Measurements from ENCODE around the gene TAMALIN.
A peak's percentile ranks its signal among the peaks of the same experiment; 100 is the strongest.

The TAMALIN gene

GRCh38 chr12:52014567-52015530 lies 8.1 kb downstream of the TAMALIN start:
- no peak for DNase-seq

GRCh38 chr12:52015532-52016041 lies 8.8 kb downstream of the TAMALIN start:
- no peak for DNase-seq

GRCh38 chr12:52018433-52019112 lies 11.8 kb downstream of the TAMALIN start:
- DNase-seq, result no peak

DNA sequence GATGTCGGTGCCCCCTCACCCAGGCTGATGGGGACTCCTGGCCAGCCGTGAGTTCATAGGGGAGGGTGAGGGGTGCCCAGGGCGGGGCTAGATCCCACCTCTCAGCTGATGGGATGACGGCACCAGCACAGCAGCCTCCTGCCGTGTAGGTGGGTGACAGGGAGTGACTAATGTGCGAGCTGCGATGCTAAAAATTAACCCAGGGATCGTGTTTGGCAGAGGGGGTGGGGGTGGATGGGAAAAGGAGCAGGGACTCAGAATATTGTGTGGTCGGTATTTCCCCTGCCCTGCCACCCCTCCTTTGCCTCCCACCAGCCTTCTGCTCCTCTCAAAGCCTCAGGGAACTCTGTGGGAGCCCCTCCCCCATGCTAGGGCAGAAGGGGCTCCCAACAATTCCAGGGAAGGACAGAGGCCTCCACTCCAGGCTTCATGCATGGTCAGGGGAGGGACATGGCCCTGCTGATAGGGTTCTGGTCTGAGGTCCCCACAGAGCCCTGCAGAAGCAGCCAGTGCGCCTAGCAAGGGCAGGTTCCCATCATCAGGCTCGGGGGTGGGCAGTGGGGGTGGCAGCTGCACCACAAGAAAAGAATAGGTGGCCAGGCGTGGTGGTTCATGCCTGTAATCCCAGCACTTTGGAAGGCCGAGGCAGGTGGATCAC lies 12.5 kb downstream of the TAMALIN start:
- no peak for DNase-seq

GRCh38 chr12:52020539-52021336 lies 14.0 kb downstream of the TAMALIN start:
- DNase-seq, result peak; percentile 91

DNA sequence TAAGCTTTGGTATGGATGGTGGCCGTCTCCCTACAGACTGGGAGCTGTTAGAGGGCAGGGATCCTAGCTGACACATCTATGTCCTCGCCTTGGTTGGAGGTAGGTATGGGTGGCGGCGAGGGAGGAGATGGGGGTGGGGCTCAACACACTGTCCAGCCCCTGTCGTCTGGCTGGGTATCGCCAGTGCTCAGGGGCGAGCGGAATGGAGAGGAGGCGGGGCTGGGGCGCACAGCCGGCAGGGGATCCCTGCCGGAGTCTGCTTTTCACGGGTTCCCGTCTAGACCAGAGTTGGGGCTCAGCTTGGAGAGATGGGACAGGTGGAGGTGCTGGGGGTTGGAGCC lies 16.1 kb downstream of the TAMALIN start:
- peak; percentile 85 for DNase-seq

DNA sequence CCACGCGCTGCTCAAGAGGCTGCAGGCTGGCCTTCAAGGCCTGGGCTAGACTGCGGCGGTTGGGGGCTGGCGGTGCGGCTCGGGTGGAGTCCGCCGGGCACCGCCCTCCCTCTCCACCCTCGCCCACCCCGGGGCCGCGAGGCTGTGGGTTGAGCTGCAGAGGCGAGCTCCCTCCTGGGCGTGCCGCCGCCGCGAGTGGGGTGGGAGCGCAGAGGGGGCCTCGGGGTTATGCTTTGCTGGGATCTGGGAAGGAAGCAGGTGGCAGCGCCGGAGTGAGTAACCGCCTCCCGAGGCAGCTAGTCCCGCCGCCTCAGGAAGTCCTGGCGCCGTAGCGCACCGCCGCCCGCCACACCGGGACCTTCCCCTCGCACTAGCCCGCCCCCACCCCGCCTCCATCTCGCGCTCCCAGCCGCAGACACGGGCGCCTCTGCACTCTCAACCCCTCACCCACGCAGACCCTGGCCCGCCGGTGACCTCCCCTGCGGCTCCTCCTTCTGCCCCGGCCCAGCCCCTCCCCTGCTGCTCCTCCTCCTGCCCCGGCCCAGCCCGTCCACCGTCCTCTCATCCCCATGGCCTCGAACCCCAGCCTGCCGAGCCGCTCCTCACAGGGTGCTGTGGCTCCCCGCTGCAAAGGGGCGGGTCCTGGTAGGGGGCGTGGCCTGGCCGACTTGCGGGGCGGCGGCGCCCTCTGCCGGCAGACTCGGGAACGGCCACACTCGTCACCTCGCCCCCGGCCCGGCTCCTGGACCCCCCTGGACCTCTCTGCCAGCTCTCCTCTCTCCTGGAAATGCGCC lies 16.6 kb downstream of the TAMALIN start:
- peak; percentile 93 for DNase-seq

- DNase-seq, result no peak
Observed at GRCh38 chr12:52023976-52024688, 17.4 kb downstream of the TAMALIN start.

DNA sequence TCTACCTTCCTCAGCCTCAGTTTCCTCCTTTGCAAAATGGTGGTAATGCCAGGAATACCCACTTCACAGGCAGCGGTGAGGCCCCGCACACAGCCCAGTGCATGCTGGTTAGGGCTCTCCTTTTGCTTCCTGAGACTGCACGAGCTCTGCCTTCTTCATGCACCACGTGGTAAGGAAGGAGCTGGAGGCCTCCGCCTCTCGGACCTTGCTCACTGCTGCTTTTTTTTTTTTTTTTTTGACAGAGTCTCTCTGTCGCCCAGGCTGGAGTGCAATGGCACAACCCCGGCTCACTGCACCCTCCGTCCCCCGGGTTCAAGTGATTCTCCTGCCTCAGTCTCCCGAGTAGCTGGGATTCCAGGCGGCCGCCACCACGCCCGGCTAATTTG lies 18.1 kb downstream of the TAMALIN start:
- no peak for DNase-seq

GRCh38 chr12:52026263-52026662 lies 19.5 kb downstream of the TAMALIN start:
- DNase-seq, result no peak

DNA sequence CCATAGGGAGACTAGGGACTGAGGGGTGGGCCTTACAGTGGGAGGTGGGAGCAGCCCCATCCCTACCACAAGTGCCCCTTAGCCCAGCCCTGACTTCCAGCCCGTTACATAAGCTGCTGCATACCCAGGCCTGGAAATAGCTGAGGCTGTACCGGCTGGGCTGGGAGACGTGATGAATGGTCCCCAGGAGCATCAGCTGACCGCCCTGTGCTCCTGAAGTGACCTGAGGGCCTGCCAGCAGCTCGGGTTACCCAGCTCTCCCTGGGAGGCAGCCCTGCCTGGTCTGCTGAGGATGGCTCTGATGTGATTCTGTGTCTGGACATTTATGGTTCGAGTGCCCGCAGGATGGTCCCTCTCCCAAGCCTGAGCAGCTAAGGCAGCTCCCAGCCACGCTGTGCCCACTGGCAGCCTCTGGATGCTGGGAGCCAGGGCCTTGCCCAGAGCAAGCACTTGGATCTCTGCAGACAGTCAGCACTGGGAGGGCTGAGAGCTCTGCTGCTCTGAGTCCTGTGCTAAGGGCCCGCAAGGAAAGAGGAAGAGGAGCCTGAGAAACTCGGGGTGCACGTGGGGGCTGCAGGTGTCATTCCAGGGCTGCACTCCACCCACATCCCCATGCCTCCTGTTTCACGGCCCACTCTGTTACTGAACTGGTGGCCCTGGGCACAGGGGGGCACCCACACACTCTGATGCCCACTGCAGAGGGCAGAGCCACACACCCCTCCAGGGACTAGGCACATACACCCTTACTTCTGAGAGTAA lies 20.5 kb downstream of the TAMALIN start:
- DNase-seq, result no peak

GRCh38 chr12:52029685-52030084 lies 22.9 kb downstream of the TAMALIN start:
- DNase-seq, result no peak

DNA sequence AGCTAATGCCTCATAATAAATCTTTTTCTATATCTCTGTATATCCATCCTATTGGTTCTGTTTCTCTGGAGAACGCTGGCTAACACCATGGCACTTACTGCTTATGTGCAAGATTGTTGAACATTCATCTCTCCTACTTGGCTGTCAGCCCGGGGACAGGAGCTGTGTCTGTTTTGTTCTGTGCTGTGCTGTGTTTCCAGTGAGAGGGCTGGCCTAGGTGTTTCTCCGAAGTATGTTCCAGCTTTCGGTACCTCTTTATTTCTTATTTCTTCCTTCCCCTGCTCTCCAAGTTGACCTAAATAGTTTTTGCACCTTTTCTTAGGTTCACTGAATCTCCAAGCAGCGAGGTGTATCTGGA lies 25.7 kb downstream of the TAMALIN start:
- no peak for DNase-seq

DNA sequence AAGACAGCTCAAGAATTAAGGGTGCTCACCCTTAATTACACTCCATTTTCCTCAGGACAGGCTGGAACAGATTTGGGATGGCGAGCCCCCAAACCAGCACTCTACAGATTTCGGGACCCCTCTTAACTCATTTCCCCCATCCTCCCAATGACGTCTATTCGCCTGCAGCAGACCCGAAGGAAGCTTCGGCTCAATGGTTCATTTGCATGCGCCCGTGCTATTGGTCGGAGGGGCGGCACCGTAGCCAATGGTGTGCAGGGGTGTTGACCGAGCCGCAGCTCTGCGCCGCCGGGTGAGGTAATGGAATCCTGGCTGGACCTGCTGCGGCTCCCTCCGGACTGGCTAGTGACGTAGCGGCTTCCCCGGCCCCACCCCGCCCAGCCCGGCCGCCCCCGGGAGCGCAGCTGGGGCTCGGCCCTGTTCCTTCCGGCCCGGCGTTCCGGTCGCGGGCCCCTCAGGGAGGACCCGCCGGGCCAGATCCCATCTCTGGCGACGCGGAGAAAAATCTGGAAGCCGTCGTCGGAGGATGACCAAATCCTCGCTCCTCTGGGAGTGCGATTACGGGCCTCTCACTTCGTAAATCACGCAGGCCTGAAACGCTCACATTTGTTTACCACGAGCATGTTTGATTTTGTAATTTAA lies 26.2 kb downstream of the TAMALIN start:
- peak; percentile 99 for DNase-seq

DNA sequence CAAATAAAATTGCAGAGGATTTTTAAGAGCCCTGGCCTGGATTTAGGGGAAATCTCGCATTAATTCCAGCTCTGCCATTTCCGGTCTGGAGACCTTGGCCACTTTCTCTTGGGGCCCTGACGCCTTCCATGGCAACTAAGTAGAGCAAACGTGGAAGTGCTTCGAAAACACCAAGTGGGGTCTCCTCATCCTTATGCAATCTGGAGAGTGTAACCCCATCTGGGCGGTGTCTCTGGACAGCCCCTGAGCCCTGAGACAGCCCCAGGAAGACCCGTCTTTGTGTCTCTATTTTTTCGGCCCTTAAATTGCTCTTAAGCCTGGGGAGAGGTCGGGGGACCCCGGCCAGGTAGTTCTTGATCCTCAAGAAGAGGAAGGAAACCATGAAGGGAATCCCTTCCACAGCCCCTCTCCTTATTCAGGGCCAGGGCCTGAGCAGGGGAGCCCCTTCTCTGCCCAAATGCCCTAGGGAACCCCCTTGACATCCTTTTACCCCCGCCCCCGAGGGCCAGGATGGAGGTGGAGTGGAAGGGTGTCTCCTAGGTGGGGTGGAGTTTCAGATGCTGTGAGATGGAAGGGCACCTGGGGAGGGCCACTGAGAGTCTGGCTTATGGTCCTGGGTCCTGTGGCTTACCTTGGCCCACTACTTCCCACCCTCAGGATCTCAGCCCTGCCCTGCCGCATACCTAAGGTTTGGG lies 26.8 kb downstream of the TAMALIN start:
- no peak for DNase-seq

GRCh38 chr12:52035190-52035589 lies 28.4 kb downstream of the TAMALIN start:
- no peak for DNase-seq

DNA sequence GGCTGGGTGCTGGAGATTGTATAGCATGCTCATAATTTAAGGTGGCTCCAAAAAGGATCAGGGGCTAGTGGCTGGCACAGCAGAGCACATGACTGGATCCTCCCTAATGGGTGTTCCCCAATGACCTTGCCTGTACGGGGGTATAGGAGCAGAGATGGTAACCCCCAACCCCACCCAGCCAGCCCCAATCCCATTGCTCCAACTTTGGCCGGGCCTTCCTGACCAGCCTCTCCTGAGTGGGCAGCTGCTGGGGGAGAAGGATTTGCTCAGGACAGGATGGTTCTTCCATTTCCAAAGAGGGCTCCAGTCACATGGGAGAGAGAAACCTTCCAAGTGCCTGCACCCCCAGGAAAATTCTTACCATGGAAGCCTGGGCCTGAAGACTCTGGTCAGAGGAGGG lies 29.2 kb downstream of the TAMALIN start:
- no peak for DNase-seq

DNA sequence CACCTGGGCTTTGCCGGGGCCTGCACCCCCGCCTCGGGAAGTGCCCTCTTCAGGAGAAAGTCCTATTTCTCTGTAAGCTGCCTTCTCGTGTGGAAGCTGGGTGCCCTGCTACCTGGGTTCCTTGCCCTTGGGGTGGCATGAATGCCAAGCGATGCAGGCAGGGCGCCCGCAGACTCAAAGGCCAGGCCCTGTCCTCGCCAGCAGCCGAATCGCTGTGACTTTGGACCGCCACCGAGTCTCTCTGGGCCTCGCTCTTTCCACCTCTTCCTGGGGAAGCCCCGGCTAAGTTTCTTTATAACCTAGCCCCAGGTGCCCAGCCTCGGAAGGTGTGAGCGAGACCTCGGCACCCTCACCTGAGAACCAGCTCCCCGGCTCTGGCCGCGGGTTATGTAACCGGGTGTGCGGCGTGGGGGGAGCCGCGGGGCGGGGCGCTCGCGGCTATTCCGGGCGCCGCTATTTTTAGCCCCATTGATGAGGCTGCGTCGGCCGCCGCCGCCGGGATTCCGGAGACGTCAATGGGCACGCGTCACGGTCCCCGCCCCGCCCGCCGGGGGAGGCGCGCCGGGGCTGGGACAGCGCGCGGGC lies 29.9 kb downstream of the TAMALIN start:
- peak; percentile 87 for DNase-seq

All from 8988T (cell line).